DOHH2 (cell line): ENCODE measurements around the gene GALNTL6.

Experiments
- CTCF ChIP-seq: fragments of 200-600 bp; sonication (generic); IDR thresholded peaks from one replicate; pipeline ENCODE4 v1.5.1; 2014; ENCODE audit warnings: antibody characterized with exemption, mild to moderate bottlenecking, low read depth, low read length; ENCODE audit not compliant: poor library complexity, severe bottlenecking
- EZH2phosphoT487 ChIP-seq: fragments of 200-600 bp; sonication (generic); IDR thresholded peaks from 2 replicates; pipeline ENCODE4 v1.6.1; 2017; ENCODE audit warnings: borderline replicate concordance, mild to moderate bottlenecking, antibody characterized with exemption, low read length, moderate library complexity, mixed read lengths

GRCh38 chr4:172485007-172485406 lies 671.8 kb downstream of the GALNTL6 start:
- TF ChIP-seq EZH2phosphoT487 (no peak), CTCF (no peak)
